Ishikawa (cell line): Measurements from ENCODE around the gene RALGAPA2.

Experiments used
- CEBPB ChIP-seq: IDR thresholded peaks from 2 replicates; pipeline ENCODE4 v1.6.1; 2012
- CREB1 ChIP-seq: IDR thresholded peaks from 2 replicates; pipeline ENCODE4 v1.6.1; 2012; ENCODE audit warnings: low read depth
- EGR1 ChIP-seq: IDR thresholded peaks from 2 replicates; pipeline ENCODE4 v1.6.1; 2012
- EP300 ChIP-seq: IDR thresholded peaks from 2 replicates; pipeline ENCODE4 v1.6.1; 2012; ENCODE audit warnings: borderline replicate concordance
- FOXM1 ChIP-seq: IDR thresholded peaks from 2 replicates; pipeline ENCODE4 v1.6.1; 2012; ENCODE audit warnings: low read depth, borderline replicate concordance
- NFIC ChIP-seq: IDR thresholded peaks from 2 replicates; pipeline ENCODE4 v1.6.1; 2012
- RAD21 ChIP-seq: IDR thresholded peaks from 2 replicates; pipeline ENCODE4 v1.6.1; 2012; ENCODE audit warnings: low read depth
- REST ChIP-seq: IDR thresholded peaks from 2 replicates; pipeline ENCODE4 v1.6.1; 2012; ENCODE audit warnings: low read depth, mild to moderate bottlenecking
- TAF1 ChIP-seq: IDR thresholded peaks from 2 replicates; pipeline ENCODE4 v1.6.1; 2012; ENCODE audit warnings: low read depth, mild to moderate bottlenecking
- TCF12 ChIP-seq: IDR thresholded peaks from 2 replicates; pipeline ENCODE4 v1.6.1; 2012; ENCODE audit warnings: low read depth
- TEAD4 ChIP-seq: IDR thresholded peaks from 2 replicates; pipeline ENCODE4 v1.6.1; 2012
- USF1 ChIP-seq: IDR thresholded peaks from 2 replicates; pipeline ENCODE4 v1.6.1; 2012
- YY1 ChIP-seq: IDR thresholded peaks from 2 replicates; pipeline ENCODE4 v1.6.1; 2012; ENCODE audit warnings: low read depth
- ZBTB7A ChIP-seq: IDR thresholded peaks from 2 replicates; pipeline ENCODE4 v1.6.1; 2012; ENCODE audit warnings: low read depth
- TF ChIP-seq, protein P1 (sequence below): IDR thresholded peaks from 2 replicates; pipeline ENCODE4 v1.6.1; 2012

Gene RALGAPA2

GRCh38 chr20:20391115-20391514 is 321.3 kb downstream of the RALGAPA2 start:
- no peak for TF ChIP-seq TCF12
- no peak for TF ChIP-seq USF1
- no peak for TF ChIP-seq CREB1
- no peak for TF ChIP-seq EP300
- TF ChIP-seq REST = no peak
- TF ChIP-seq TEAD4 = no peak
- no peak for TF ChIP-seq FOXM1
- no peak for TF ChIP-seq NFIC
- no peak for TF ChIP-seq CEBPB
- no peak for TF ChIP-seq RAD21
- no peak for TF ChIP-seq YY1
- TF ChIP-seq, protein P1, sequence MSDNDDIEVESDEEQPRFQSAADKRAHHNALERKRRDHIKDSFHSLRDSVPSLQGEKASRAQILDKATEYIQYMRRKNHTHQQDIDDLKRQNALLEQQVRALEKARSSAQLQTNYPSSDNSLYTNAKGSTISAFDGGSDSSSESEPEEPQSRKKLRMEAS = no peak
- no peak for TF ChIP-seq ZBTB7A
- no peak for TF ChIP-seq EGR1
- no peak for TF ChIP-seq TAF1

GRCh38 chr20:20390393-20390792 is 322.1 kb downstream of the RALGAPA2 start:
- TF ChIP-seq CEBPB (no peak), EP300 (no peak), FOXM1 (no peak), TEAD4 (no peak), NFIC (no peak), USF1 (no peak), RAD21 (no peak), TAF1 (no peak), CREB1 (no peak), TCF12 (no peak), ZBTB7A (no peak), YY1 (no peak), REST (no peak)
- TF ChIP-seq, protein P1 = no peak

GRCh38 chr20:20386192-20386591 is 326.3 kb downstream of the RALGAPA2 start:
- TF ChIP-seq CREB1 (no peak), TEAD4 (no peak), USF1 (no peak), FOXM1 (no peak), EGR1 (no peak), EP300 (no peak), NFIC (no peak), CEBPB (no peak), YY1 (no peak), REST (no peak), TCF12 (no peak), ZBTB7A (no peak), TAF1 (no peak), RAD21 (no peak)
- TF ChIP-seq, protein P1 = no peak

DNA sequence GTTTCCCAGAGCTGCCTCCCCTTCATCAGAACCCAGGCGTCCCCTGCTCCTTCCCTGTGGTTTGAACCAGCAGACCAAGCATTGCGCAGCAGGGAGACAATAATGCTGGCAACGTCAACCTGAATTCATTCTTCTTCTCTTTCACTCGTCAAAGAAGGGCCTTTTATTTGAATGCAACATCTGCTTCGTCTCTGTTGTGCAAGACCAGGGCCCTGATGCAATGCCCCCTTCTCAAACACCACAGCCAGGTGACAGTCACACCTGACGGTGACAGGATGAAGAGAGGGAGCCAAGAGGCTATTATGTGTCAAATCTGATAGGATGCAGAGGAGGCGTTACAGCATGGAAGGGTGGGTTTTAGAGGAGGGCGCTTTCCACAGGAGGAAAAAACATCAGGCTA is 336.6 kb downstream of the RALGAPA2 start:
- no peak for TF ChIP-seq YY1
- no peak for TF ChIP-seq RAD21
- no peak for TF ChIP-seq EP300
- no peak for TF ChIP-seq TCF12
- TF ChIP-seq USF1 = no peak
- TF ChIP-seq ZBTB7A = no peak
- TF ChIP-seq FOXM1 = no peak
- TF ChIP-seq, protein P1 = no peak
- TF ChIP-seq TAF1 = no peak
- no peak for TF ChIP-seq TEAD4
- TF ChIP-seq CREB1 = no peak
- TF ChIP-seq REST = no peak
- no peak for TF ChIP-seq NFIC
- no peak for TF ChIP-seq CEBPB
- TF ChIP-seq EGR1 = no peak
